T-helper 2 cell treated with Interferon-gamma antibody and Interleukin-4, amounts not matched to agents 5 μg/mL and 100 μg/mL, for 36 hours (primary cell): ENCODE results near the gene NDUFAB1.
"Not testable (repeated sequence)": the region's sequence is repeated elsewhere in the genome, so short reads cannot be mapped to it uniquely, and the experiment has no call there.

Experiments
- DNase-seq: peaks from one replicate; pipeline ENCODE4 v3.0.0; 2021; ENCODE audit warnings: low spot score
- H3K27ac Mint-ChIP-seq: one replicate; pipeline ENCODE4 v1.8.0; 2021; ENCODE audit warnings: mild to moderate bottlenecking, mixed read lengths
- H3K27me3 Mint-ChIP-seq: one replicate; pipeline ENCODE4 v1.8.0; 2021; ENCODE audit warnings: low read depth, mixed read lengths
- H3K36me3 Mint-ChIP-seq: one replicate; pipeline ENCODE4 v1.8.0; 2021; ENCODE audit warnings: low read depth, mixed read lengths
- H3K4me1 Mint-ChIP-seq: one replicate; pipeline ENCODE4 v1.8.0; 2021; ENCODE audit warnings: low read depth, mixed read lengths
- H3K4me3 Mint-ChIP-seq: one replicate; pipeline ENCODE4 v1.8.0; 2022; ENCODE audit warnings: mild to moderate bottlenecking, moderate library complexity, mixed read lengths
- H3K9me3 Mint-ChIP-seq: one replicate; pipeline ENCODE4 v1.8.0; 2021; ENCODE audit warnings: mixed read lengths

The NDUFAB1 gene

GRCh38 chr16:23554536-23554935 lies 41.6 kb downstream of the NDUFAB1 start:
- no peak overlapping the region for H3K27ac Mint-ChIP-seq
- no peak for DNase-seq
- peaks cover 19% of the 10 kb centered on the region for H3K36me3 Mint-ChIP-seq
- H3K4me3 Mint-ChIP-seq = no peak overlapping the region
- H3K4me1 Mint-ChIP-seq = peaks cover 14% of the 10 kb centered on the region
- H3K27me3 Mint-ChIP-seq = no peaks in the 10 kb centered on the region
- H3K9me3 Mint-ChIP-seq = no peaks in the 10 kb centered on the region

GRCh38 chr16:23552161-23552560 lies 44.0 kb downstream of the NDUFAB1 start:
- H3K4me3 Mint-ChIP-seq = no peak overlapping the region
- peaks cover 20% of the 10 kb centered on the region for H3K36me3 Mint-ChIP-seq

GRCh38 chr16:23549938-23550337 lies 46.2 kb downstream of the NDUFAB1 start:
- Mint-ChIP-seq H3K4me3 (no peak overlapping the region), H3K4me1 (no peaks in the 10 kb centered on the region), H3K36me3 (peaks cover 23% of the 10 kb centered on the region), H3K9me3 (no peaks in the 10 kb centered on the region), H3K27me3 (no peaks in the 10 kb centered on the region), H3K27ac (no peak overlapping the region)
- DNase-seq = no peak

More at GRCh38 chr16:23552161-23552560, 44.0 kb downstream of the NDUFAB1 start:
- DNase-seq = no peak
- Mint-ChIP-seq H3K27ac (no peak overlapping the region), H3K9me3 (no peaks in the 10 kb centered on the region), H3K4me1 (peaks cover 8% of the 10 kb centered on the region), H3K27me3 (no peaks in the 10 kb centered on the region)

DNA sequence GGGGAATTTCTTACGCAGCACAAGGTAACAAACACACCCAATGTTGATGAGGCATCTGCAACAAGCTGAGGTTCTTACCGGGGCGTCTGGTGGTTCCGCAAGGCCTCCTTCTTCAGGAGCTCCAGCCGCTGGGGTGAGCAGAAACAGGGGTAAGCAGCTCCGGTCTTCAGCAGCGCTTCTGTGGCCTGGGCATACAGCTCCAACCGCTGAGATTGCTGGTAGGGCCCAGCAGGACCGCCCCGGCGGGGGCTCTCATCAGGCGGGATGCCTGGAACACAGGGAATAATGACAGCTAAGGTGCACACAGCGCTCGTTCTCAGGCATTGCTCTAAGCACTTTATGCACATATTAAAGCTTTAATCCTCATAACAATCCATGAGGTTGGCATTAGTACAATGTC lies 51.7 kb downstream of the NDUFAB1 start:
- H3K4me1 Mint-ChIP-seq = no peaks in the 10 kb centered on the region
- no peak overlapping the region for H3K27ac Mint-ChIP-seq
- H3K4me3 Mint-ChIP-seq = no peak overlapping the region
- H3K36me3 Mint-ChIP-seq = peaks cover 17% of the 10 kb centered on the region
- DNase-seq = no peak
- H3K27me3 Mint-ChIP-seq = no peaks in the 10 kb centered on the region
- no peaks in the 10 kb centered on the region for H3K9me3 Mint-ChIP-seq

- H3K4me3 Mint-ChIP-seq, H3K27me3 Mint-ChIP-seq, H3K9me3 Mint-ChIP-seq, H3K4me1 Mint-ChIP-seq, H3K27ac Mint-ChIP-seq, DNase-seq: not testable (repeated sequence)
- H3K36me3 Mint-ChIP-seq = peaks cover 12% of the 10 kb centered on the region
Observed at GRCh38 chr16:23540817-23541178, 55.3 kb downstream of the NDUFAB1 start.

- Mint-ChIP-seq H3K4me1 (no peaks in the 10 kb centered on the region), H3K4me3 (no peak overlapping the region), H3K36me3 (peaks cover 12% of the 10 kb centered on the region), H3K9me3 (no peaks in the 10 kb centered on the region), H3K27me3 (no peaks in the 10 kb centered on the region), H3K27ac (no peak overlapping the region)
- DNase-seq = no peak
Observed at GRCh38 chr16:23539984-23540816, 55.9 kb downstream of the NDUFAB1 start.

DNA sequence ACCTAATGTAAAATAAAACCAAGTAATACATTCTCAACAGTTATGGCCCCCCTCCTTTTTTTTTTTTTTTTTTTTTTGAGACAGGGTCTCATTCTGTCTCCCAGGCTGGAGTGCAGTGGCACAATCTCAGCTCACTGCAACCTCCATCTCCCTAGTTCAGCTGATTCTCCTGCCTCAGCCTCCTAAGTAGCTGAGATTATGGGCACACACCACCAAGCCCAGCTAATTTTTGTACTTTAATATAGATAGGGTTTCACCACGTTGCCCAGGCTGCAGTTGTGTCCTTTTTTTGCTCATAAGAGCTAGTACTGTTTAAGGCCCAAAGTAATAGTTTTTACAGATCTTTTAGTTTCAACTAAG lies 57.2 kb downstream of the NDUFAB1 start:
- Mint-ChIP-seq H3K27me3 (no peaks in the 10 kb centered on the region), H3K4me1 (no peaks in the 10 kb centered on the region), H3K27ac (no peak overlapping the region), H3K9me3 (no peaks in the 10 kb centered on the region), H3K36me3 (peaks cover 18% of the 10 kb centered on the region), H3K4me3 (no peak overlapping the region)
- no peak for DNase-seq

DNA sequence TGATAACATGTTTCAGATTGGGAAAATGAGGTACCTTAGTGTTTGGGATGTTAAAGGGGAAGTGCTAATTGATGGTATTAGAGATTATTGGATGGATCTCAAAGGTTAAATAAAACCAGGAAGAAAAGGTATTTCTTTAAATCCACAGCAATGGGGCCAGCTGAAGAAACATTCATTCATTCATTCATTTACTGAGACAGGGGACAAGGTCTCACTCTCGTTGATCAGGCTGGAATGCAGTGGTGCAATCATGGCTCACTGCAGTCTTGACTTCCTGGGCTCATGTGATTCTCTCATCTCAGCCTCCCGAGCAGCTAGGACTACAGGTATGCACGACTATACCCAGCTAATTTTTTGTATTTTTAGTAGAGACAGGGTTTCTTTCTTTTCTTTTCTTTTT lies 58.7 kb downstream of the NDUFAB1 start:
- H3K9me3 Mint-ChIP-seq = no peaks in the 10 kb centered on the region
- H3K36me3 Mint-ChIP-seq = peaks cover 24% of the 10 kb centered on the region
- no peak for DNase-seq
- H3K27ac Mint-ChIP-seq = no peak overlapping the region
- no peak overlapping the region for H3K4me3 Mint-ChIP-seq
- no peaks in the 10 kb centered on the region for H3K4me1 Mint-ChIP-seq
- no peaks in the 10 kb centered on the region for H3K27me3 Mint-ChIP-seq

DNA sequence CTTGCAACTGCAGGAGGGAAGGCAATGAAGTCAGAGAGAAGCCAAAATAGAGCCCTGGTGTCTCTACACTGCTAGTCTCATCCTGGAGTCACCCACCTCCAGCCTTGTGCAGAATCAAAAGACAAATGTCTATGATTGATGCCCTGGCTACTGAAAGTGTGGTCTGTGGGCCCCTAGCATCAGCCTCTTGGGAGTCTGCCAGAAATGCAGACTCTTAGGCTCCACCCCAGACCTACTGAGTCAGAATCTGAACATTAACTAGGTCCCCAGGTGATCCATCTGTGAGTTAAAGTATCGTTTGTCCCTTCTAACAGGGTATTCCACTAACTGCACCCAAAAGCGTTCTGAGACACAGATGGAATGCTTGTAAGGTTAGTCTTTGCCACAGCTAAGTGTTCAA lies 60.2 kb downstream of the NDUFAB1 start:
- no peaks in the 10 kb centered on the region for H3K9me3 Mint-ChIP-seq
- no peak overlapping the region for H3K27ac Mint-ChIP-seq
- H3K4me3 Mint-ChIP-seq = no peak overlapping the region
- no peak for DNase-seq
- no peaks in the 10 kb centered on the region for H3K4me1 Mint-ChIP-seq
- peaks cover 20% of the 10 kb centered on the region for H3K36me3 Mint-ChIP-seq
- no peaks in the 10 kb centered on the region for H3K27me3 Mint-ChIP-seq

DNA sequence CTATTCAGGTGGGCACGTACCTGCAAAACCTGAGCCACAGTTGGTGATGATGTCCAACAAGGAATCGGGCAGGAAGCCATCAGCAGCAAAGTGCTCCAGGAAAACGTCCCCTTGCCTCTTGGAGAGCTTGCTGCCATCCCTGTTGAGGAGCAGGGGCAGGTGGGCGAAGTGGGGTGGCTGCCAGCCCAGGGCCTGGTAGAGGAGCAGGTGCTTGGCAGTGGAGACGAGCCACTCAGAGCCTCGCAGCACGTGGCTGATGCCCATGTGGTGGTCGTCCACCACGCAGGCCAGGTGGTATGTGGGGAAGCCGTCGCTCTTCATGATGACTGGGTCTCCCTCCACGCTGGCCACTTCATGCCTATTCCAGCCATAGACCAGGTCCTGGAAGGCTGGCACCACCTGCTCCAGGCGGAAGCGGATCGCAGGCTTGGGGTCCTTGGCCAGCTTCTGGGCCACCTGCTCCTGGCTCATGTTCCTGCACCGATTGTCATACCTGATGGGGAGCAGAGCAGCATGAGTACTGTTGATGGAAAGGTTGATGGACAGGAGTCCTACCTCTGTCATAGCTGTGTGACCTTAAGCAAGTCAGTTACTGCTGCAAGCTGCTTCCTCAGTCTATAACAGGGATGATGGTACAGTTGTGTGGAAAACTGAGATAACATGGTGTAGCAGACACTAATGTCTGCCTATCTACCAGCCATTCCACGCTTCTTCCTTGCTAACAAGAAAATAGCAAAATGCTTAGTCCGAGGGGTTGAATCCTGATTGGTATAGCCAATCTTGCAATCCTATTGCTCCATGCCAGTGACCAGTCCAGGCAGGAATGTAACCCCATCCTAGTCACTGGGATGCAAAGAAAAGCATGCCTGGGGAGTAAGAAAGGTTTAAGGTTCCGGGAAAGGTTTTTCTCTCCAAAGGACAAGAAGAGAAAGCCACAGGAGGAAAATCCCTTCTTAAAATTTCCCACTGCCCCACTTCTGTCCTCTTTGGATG lies 61.0 kb downstream of the NDUFAB1 start:
- Mint-ChIP-seq H3K36me3 (peaks cover 20% of the 10 kb centered on the region), H3K27me3 (no peaks in the 10 kb centered on the region), H3K4me1 (no peaks in the 10 kb centered on the region), H3K4me3 (no peak overlapping the region), H3K9me3 (no peaks in the 10 kb centered on the region), H3K27ac (no peak overlapping the region)
- no peak for DNase-seq

DNA sequence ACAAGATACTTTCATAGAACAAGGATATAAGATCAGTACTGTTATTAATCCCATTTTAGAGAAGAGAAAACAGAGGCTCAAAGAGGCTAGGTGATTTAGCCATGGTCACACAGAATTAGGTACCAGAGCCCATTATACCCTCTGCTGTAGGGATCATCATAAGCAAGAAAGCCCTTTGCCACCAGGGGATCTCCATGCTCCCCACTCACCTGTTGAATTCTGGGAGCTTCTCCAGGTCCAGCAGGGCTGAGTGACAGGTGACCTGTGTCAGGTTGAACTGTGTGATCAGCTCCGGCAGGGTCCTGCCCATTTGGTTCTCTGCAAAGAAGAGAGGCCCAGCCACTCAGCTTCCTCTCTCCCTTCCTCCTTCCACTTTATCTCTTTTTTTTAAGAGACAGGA lies 63.7 kb downstream of the NDUFAB1 start:
- Mint-ChIP-seq H3K4me3 (no peak overlapping the region), H3K36me3 (peaks cover 12% of the 10 kb centered on the region), H3K9me3 (no peaks in the 10 kb centered on the region), H3K4me1 (no peaks in the 10 kb centered on the region), H3K27ac (no peak overlapping the region), H3K27me3 (no peaks in the 10 kb centered on the region)
- DNase-seq = no peak
